Measurements from ENCODE around the gene ADGRG2. TPM values are rescaled to one million over a fixed set of nuclear protein-coding genes. Genes with fewer than 3 reads are reported as not detected.

ADGRG2 gene
- total RNA-seq, 4 donors from 2014 or later: 1.8 to 4.3 (median 3.2) TPM

GRCh38 chrX:18970465-18970864, 151.8 kb downstream of the ADGRG2 start:
- no peaks in the 10 kb centered on the region for H3K36me3 ChIP-seq
- H3K4me3 ChIP-seq (replicated peaks in 1 of 3): no peak overlapping the region
- H3K27ac ChIP-seq: no peak overlapping the region
- no peaks in the 10 kb centered on the region for H3K4me1 ChIP-seq
- no peaks in the 10 kb centered on the region for H3K27me3 ChIP-seq
- DNase-seq: no peak
- no peaks in the 10 kb centered on the region for H3K9me3 ChIP-seq
- no peak for TF ChIP-seq POLR2A (IDR thresholded peaks at IDR 0.05)
- TF ChIP-seq, protein P1, sequence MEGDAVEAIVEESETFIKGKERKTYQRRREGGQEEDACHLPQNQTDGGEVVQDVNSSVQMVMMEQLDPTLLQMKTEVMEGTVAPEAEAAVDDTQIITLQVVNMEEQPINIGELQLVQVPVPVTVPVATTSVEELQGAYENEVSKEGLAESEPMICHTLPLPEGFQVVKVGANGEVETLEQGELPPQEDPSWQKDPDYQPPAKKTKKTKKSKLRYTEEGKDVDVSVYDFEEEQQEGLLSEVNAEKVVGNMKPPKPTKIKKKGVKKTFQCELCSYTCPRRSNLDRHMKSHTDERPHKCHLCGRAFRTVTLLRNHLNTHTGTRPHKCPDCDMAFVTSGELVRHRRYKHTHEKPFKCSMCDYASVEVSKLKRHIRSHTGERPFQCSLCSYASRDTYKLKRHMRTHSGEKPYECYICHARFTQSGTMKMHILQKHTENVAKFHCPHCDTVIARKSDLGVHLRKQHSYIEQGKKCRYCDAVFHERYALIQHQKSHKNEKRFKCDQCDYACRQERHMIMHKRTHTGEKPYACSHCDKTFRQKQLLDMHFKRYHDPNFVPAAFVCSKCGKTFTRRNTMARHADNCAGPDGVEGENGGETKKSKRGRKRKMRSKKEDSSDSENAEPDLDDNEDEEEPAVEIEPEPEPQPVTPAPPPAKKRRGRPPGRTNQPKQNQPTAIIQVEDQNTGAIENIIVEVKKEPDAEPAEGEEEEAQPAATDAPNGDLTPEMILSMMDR (IDR thresholded peaks at IDR 0.05): no peak
- intact Hi-C loops (cut with DNase I): no loop called here

GRCh38 chrX:18966624-18967023, 155.6 kb downstream of the ADGRG2 start:
- no peak for DNase-seq
- H3K27ac ChIP-seq: no peak overlapping the region
- intact Hi-C loops (cut with DNase I): no loop called here
- no peak overlapping the region for H3K4me3 ChIP-seq (replicated peaks in 1 of 3)
- no peak for TF ChIP-seq POLR2A (IDR thresholded peaks at IDR 0.05)
- TF ChIP-seq, protein P1 (IDR thresholded peaks at IDR 0.05): no peak
- no peaks in the 10 kb centered on the region for H3K9me3 ChIP-seq
- no peaks in the 10 kb centered on the region for H3K27me3 ChIP-seq
- 89 to 92% methylated on average over 5 of the region's 5 CpGs for WGBS, 2 donors
- H3K36me3 ChIP-seq: no peaks in the 10 kb centered on the region
- H3K4me1 ChIP-seq: no peaks in the 10 kb centered on the region

DNA sequence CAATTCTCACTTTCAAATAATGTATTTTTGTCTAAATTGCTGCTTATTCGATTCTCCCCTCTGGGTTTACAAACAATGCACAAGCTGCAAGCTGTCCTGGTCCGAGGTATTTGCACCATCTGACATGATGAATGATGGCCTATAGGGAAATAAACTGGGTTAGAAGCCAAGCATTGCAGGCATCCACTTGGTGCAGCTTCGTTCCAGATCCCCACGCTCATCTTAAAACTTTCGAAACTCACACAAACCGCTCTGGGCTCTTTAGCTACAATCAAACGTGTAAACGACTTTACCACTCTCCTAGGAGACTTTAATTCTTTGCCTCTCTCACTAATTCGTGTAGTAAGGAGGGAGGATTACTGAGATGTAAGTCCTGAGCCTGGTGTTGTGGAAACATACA, 157.4 kb downstream of the ADGRG2 start:
- no peaks in the 10 kb centered on the region for H3K4me1 ChIP-seq
- no peak overlapping the region for H3K27ac ChIP-seq
- no peaks in the 10 kb centered on the region for H3K9me3 ChIP-seq
- WGBS, 2 donors: 71 to 73% methylated on average over 9 of the region's 9 CpGs
- no peaks in the 10 kb centered on the region for H3K27me3 ChIP-seq
- no peaks in the 10 kb centered on the region for H3K36me3 ChIP-seq
- TF ChIP-seq, protein P1 (IDR thresholded peaks at IDR 0.05): no peak
- no peak for TF ChIP-seq POLR2A (IDR thresholded peaks at IDR 0.05)
- no peak for DNase-seq
- intact Hi-C loops (cut with DNase I): no loop called here
- H3K4me3 ChIP-seq (replicated peaks in 1 of 3): no peak overlapping the region

GRCh38 chrX:18964026-18964425, 158.2 kb downstream of the ADGRG2 start:
- intact Hi-C loops (cut with DNase I): no loop called here
- 64 to 65% methylated on average over 4 of the region's 4 CpGs for WGBS, 2 donors
- H3K9me3 ChIP-seq: no peaks in the 10 kb centered on the region
- H3K36me3 ChIP-seq: no peaks in the 10 kb centered on the region
- no peaks in the 10 kb centered on the region for H3K27me3 ChIP-seq
- no peak overlapping the region for H3K4me3 ChIP-seq (replicated peaks in 1 of 3)
- no peak for TF ChIP-seq POLR2A (IDR thresholded peaks at IDR 0.05)
- TF ChIP-seq, protein P1 (IDR thresholded peaks at IDR 0.05): no peak
- DNase-seq: no peak
- H3K4me1 ChIP-seq: no peaks in the 10 kb centered on the region
- no peak overlapping the region for H3K27ac ChIP-seq

DNA sequence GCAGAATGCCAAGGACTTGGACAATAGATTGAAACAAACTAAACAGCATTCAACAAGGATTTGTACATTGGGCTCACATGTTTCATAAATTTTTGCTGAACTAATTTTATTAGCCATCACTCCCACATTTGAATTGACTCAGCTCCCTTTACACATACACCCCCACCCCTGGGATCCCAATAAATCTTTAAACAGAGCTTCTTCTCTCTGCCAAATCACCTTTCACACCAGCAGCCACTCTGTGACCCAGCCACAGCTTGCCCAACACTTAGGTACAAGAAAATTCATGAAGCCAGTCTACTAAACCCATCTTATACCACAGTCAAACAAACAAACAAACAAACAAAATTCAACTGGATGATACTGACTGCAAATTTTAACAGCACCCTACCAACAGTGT, 159.9 kb downstream of the ADGRG2 start:
- intact Hi-C loops (cut with DNase I): no loop called here
- no peak overlapping the region for H3K27ac ChIP-seq
- DNase-seq: no peak
- no peak overlapping the region for H3K4me3 ChIP-seq (replicated peaks in 1 of 3)
- H3K4me1 ChIP-seq: no peaks in the 10 kb centered on the region
- no peaks in the 10 kb centered on the region for H3K36me3 ChIP-seq
- no peaks in the 10 kb centered on the region for H3K9me3 ChIP-seq
- TF ChIP-seq, protein P1 (IDR thresholded peaks at IDR 0.05): no peak
- TF ChIP-seq POLR2A (IDR thresholded peaks at IDR 0.05): no peak
- no peaks in the 10 kb centered on the region for H3K27me3 ChIP-seq

All from thyroid gland (tissue), 4 donors.